ENCODE results near the gene POLR2F.

The POLR2F gene

GRCh38 chr22:38005943-38006342 is 52.4 kb downstream of the POLR2F start:
- no peak for DNase-seq (ENCODE audit: low read depth in 3 of 3)

- no peak for DNase-seq (ENCODE audit: low read depth in 3 of 3)
Observed at GRCh38 chr22:38006906-38007305, 53.4 kb downstream of the POLR2F start.

- DNase-seq (ENCODE audit: low read depth in 3 of 3): no peak
Observed at GRCh38 chr22:38007330-38007902, 53.9 kb downstream of the POLR2F start.

GRCh38 chr22:38009000-38009806 is 55.7 kb downstream of the POLR2F start:
- no peak for DNase-seq (ENCODE audit: low read depth in 3 of 3)

- DNase-seq (ENCODE audit: low read depth in 3 of 3): no peak
Observed at GRCh38 chr22:38012604-38013072, 59.1 kb downstream of the POLR2F start.

- no peak for DNase-seq (ENCODE audit: low read depth in 3 of 3)
Observed at GRCh38 chr22:38014083-38014482, 60.6 kb downstream of the POLR2F start.

- no peak for DNase-seq (ENCODE audit: low read depth in 3 of 3)
Observed at GRCh38 chr22:38016182-38017151, 63.0 kb downstream of the POLR2F start.

GRCh38 chr22:38017272-38017920 is 63.9 kb downstream of the POLR2F start:
- DNase-seq (ENCODE audit: low read depth in 3 of 3): no peak

GRCh38 chr22:38017939-38018885 is 64.7 kb downstream of the POLR2F start:
- no peak for DNase-seq (ENCODE audit: low read depth in 3 of 3)
